ENCODE measurements around the gene DUSP2.

Gene DUSP2

DNA sequence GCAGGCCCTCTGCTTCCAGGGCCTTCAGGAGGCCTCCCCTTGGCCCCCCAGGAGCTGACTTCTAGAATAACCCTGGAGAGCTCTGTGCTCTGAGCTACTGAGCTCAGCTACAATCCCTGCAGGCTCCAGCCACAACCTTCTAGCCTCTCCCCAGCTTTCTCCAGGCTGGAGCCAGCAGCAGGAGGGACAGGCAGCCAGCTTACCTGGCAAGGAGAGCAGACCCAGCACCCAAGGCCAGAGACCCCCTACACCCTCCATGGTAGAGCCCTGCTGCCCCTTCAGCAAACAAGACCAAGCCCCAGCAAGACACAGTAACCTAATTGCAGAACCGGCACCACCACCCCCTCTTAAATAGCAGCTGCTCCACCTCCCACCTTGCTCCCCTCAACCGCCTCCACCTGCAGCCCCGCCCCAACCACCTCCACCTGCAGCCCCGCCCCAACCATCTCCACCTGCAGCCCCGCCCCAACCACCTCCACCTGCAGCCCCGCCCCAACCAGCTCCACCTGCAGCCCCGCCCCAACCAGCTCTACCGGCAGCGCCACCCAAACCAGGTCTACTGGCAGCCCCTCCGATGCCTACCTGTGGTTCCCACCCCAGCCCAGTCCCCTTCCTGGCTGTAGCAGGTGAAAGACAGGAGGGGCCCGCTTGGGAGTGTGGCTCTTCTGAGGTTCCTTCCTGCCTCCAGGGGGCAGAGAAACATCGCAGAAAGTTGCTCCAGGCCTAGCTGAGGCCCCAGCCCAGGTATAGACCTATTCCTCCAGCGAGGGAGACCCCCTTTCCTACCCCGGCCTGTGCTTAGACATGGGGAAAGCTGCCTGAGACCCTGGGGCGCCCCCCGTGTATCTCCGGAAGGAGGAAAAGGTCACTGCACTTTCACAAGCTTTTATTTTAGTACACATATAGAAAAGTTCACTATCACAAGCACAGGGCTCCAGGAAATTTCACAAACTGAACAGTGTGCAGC lies 6.8 kb downstream of the DUSP2 start, which contains the start of gene ASTL:
Gene ASTL, minus strand, starts transcription at position 324 of the 967 bp plus-strand sequence. Its CDS starts 66 bp downstream, at position 258.
- peak; percentile 16 for DNase-seq (ENCODE audit: low read depth, low spot score)
- no peak within 1 kb of the TSS for H3K4me3 ChIP-seq (ENCODE audit: low read depth, low read length)
- TF ChIP-seq, protein P1, sequence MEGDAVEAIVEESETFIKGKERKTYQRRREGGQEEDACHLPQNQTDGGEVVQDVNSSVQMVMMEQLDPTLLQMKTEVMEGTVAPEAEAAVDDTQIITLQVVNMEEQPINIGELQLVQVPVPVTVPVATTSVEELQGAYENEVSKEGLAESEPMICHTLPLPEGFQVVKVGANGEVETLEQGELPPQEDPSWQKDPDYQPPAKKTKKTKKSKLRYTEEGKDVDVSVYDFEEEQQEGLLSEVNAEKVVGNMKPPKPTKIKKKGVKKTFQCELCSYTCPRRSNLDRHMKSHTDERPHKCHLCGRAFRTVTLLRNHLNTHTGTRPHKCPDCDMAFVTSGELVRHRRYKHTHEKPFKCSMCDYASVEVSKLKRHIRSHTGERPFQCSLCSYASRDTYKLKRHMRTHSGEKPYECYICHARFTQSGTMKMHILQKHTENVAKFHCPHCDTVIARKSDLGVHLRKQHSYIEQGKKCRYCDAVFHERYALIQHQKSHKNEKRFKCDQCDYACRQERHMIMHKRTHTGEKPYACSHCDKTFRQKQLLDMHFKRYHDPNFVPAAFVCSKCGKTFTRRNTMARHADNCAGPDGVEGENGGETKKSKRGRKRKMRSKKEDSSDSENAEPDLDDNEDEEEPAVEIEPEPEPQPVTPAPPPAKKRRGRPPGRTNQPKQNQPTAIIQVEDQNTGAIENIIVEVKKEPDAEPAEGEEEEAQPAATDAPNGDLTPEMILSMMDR (IDR thresholded peaks at IDR 0.05; ENCODE audit: low read depth, low read length) = peak; percentile 74
- in situ Hi-C loops (cut with HindIII; ENCODE audit: low sequenced_read_pairs) = no loop called here

GRCh38 chr2:96137321-96138178 lies 7.7 kb downstream of the DUSP2 start:
- DNase-seq (ENCODE audit: low read depth, low spot score) = no peak
- in situ Hi-C loops (cut with HindIII; ENCODE audit: low sequenced_read_pairs) = no loop called here

DNA sequence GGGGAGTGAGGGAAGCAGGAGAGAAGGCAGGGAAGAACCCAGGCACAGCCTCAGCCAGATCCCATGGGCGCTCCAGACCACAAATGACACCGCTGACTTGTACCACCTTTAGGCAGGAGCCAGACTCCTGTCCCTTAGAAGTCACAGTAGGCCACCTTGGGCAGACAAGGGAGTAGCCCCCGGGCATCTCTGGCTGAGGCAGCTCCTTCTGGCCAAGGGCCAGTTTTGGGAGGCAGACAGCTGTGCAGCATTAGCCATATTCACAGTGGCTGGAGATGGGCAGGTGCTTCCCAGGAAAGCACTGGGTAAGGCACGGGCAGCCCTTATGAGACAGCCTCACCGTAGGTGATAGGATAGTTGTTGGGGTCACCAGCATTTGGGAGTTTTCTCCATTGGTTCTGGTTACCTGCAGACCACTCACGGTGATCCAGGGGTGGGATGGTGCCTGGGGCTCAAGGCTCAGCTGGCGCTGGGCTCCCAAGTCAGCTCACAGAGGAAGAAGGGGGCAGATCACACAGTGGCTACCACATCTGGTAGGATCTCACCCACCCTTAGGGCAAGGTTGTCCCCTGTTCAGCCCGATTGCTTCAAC lies 9.0 kb downstream of the DUSP2 start:
- in situ Hi-C loops (cut with HindIII; ENCODE audit: low sequenced_read_pairs) = no loop called here
- DNase-seq (ENCODE audit: low read depth, low spot score) = no peak
- TF ChIP-seq, protein P1 (IDR thresholded peaks at IDR 0.05; ENCODE audit: low read depth, low read length) = no peak
- no peak overlapping the region for H3K4me3 ChIP-seq (ENCODE audit: low read depth, low read length)

More at GRCh38 chr2:96137321-96138178, 7.7 kb downstream of the DUSP2 start:
- no peak overlapping the region for H3K4me3 ChIP-seq (ENCODE audit: low read depth, low read length)
- TF ChIP-seq, protein P1 (IDR thresholded peaks at IDR 0.05; ENCODE audit: low read depth, low read length) = no peak

DNA sequence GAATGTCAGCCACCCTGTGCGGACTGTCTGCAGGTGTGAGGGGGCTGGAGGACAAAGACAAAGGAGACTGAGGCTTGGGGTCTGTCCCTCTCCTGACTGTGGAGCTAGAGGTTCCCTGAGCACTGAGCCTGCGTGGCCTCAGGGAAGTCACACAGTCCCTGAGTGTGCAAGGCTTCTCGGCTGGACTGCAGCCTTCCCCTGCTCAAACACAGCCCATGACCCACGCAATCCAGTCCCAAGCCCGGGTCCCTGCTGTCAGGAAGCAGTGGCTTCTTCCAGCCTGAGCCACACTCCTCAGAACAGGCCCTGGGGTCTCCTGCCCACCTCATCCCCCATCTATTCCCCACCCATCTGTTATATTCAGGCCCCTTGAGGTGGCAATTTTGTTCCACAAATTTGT lies 9.6 kb downstream of the DUSP2 start:
- no peak overlapping the region for H3K4me3 ChIP-seq (ENCODE audit: low read depth, low read length)
- TF ChIP-seq, protein P1 (IDR thresholded peaks at IDR 0.05; ENCODE audit: low read depth, low read length) = no peak
- no peak for DNase-seq (ENCODE audit: low read depth, low spot score)
- in situ Hi-C loops (cut with HindIII; ENCODE audit: low sequenced_read_pairs) = no loop called here

GRCh38 chr2:96135171-96135570 lies 10.1 kb downstream of the DUSP2 start:
- DNase-seq (ENCODE audit: low read depth, low spot score) = no peak
- TF ChIP-seq, protein P1 (IDR thresholded peaks at IDR 0.05; ENCODE audit: low read depth, low read length) = no peak

DNA sequence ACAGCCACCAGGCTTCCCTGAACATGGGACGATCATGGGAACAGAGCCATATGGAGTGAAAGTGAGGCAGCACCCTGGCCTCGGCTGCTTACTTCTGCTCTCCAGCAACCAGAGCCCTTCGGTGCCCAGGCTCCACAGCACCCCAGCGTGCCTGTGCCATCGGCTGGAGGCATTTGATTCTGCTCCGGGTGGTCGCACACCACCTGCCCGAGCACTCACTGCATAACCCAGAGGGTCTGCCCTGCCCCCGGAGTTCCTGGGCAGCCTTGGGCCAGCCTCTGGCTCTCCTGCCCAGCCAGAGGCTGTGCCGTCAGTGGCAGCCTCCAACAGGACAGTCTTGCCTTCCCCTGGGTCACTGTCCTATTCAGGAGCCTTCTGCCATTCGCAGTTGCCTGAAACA lies 10.8 kb downstream of the DUSP2 start:
- TF ChIP-seq, protein P1 (IDR thresholded peaks at IDR 0.05; ENCODE audit: low read depth, low read length) = no peak
- H3K4me3 ChIP-seq (ENCODE audit: low read depth, low read length) = no peak overlapping the region
- in situ Hi-C loops (cut with HindIII; ENCODE audit: low sequenced_read_pairs) = no loop called here
- no peak for DNase-seq (ENCODE audit: low read depth, low spot score)

More at GRCh38 chr2:96135171-96135570, 10.1 kb downstream of the DUSP2 start:
- H3K4me3 ChIP-seq (ENCODE audit: low read depth, low read length) = no peak overlapping the region
- in situ Hi-C loops (cut with HindIII; ENCODE audit: low sequenced_read_pairs) = no loop called here

Measured in astrocyte of the spinal cord (primary cell).